A549 treated with dexamethasone at 1 μM for 4 hours (cell line): Measurements from ENCODE around the gene SLC35B2. TPM values are rescaled to one million over a fixed set of nuclear protein-coding genes. Genes with fewer than 3 reads are reported as not detected.

Experiments
- total RNA-seq: library from RNA; stranded (reverse); fragments of 200-300 nt; extraction: Qiagen RNA extraction; gene quantifications from 5 replicates; pipeline ENCODE4 v1.2.3, GENCODE V29; 2022

Gene SLC35B2, protein sequence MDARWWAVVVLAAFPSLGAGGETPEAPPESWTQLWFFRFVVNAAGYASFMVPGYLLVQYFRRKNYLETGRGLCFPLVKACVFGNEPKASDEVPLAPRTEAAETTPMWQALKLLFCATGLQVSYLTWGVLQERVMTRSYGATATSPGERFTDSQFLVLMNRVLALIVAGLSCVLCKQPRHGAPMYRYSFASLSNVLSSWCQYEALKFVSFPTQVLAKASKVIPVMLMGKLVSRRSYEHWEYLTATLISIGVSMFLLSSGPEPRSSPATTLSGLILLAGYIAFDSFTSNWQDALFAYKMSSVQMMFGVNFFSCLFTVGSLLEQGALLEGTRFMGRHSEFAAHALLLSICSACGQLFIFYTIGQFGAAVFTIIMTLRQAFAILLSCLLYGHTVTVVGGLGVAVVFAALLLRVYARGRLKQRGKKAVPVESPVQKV
- total RNA-seq = 51.2 to 63.5 TPM (median 59.5 TPM) in 5 replicates

DNA sequence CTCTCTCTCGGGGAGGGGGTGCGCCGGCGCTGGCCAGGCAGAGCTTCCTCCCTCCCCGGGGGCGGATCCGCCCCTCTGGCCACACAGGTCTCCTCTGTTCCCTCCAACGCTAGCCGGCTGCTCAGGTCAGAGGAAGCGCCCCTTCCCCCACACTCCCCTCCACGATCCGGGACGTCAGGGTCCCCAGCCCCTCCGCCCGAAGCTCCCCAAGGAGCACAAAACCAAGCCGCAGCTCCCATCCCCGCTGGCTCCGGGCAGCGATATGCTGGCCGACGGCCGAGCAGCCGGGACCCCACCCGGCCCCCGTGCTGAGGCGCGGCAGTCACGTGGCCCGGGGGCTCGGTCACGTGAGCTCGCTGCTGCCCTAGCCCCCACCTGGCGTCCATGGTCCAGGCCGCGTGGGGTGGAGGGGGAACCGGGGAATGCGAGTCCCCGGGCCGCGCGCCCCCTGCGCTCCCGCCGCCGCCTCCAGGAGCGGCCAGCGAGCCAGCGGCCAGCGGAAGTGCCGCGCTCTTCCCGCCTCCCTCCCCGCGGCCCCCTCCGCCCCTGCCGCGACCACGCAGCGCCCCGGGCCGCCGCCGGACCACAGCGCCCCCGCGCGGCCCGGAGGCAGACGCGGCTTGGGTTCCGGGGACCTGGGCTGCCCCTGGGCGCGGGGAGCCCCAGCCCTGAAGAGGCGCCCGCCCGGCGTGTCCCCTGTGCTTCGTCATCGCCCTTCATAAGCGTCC is at the start of gene SLC35B2:
TSS of gene SLC35B2 (minus strand) at position 504 of the 728 bp plus-strand sequence. CDS start at position 386, 118 bp downstream.

DNA sequence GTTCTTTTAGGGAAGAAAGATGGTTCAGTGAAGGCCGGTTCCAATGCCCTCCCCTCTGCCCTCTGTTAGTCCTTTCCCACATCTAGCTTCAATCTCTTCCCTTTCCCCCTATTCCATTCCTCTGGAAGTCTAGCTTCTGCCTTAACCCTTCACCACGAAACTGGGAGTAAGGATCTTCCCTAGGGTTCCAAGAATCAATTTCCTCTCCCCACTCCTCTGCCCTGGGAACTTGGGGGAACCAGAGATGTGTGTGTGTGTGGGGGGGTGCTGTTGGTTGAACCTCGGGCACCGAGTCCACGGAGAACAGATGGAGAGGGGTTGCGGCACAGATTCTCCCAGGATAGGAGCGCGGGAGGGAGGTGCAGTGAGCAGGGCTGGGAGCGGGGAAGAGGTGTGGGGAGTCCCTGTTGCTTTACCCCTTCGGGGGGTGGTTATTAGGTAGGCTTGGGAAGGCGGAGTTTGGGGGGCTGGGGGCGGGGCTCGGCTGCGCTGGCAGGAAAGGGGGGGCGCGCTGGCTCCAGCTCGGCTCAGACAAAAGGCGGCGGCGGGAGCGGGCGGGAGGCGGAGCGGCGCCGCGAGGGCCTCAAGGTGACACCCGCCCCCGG is 12.7 kb upstream of the SLC35B2 start, which contains the start of gene TMEM151B:
TSS of gene TMEM151B (plus strand) at position 530 of the 605 bp plus-strand sequence. CDS start 293 bp downstream, outside the sequence.

DNA sequence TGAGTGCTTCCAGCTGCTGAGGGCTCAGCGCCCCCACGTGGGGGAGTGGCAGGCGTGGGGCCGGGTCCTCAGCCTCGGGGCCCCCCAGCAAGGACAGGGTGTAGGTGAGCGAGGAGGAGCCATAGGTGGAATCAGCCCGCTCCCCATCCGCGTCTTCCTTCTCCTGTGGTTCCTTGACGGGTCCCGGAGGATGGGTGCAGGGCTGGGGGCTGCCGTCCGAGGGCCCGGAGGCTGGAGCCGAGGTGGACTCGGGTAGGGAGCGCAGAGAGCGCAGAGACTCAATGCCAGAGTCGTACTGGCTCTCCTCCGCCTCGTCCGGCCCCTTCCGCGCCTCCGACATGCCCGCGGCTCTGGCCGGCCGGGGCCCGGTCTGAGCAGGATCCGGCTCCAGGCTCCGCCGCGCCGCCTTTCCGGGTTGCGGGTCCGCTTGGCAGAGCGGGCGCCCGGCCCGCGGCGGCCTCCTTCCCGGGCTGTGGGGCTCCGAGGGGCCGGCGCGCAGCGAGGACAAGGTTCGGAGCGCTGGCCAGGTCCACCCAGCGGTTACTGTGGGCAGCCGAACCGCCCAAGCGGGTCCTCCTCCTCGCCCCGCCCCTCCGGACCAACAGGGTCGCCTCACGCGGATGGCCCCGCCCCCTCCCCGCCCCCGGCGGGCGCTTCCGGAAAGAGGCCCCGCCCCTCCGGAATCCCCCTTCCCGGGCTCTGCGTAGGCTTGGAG is 7.8 kb upstream of the SLC35B2 start, which contains the start of gene NFKBIE:
TSS of gene NFKBIE (minus strand) at position 545 of the 715 bp plus-strand sequence. CDS start at position 340, 205 bp downstream.

DNA sequence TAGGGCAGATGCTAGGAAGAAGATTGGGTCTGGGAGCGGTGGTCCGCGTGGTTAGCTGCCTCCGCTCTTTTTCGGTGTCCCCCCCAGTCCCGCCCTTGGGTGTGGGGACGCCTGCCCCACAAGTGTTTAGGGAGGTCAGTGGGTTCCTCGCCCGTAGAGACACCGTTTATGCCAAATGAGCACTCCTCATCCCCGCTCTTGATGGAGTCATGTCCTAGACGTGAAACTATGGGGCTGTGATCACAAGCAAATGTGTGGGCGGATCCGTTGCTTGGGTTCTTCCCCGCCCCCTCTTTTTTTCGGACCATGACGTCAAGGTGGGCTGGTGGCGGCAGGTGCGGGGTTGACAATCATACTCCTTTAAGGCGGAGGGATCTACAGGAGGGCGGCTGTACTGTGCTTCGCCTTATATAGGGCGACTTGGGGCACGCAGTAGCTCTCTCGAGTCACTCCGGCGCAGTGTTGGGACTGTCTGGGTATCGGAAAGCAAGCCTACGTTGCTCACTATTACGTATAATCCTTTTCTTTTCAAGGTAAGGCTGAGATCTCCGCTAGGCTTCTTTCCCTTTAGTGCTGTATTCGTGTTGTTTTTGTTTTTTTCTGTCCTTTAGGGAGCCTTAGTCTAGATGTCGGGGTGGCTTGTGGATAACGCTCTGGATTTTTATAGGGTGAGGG is 10.5 kb downstream of the SLC35B2 start, which contains the start of gene HSP90AB1:
TSS of gene HSP90AB1 (plus strand) at position 439 of the 675 bp plus-strand sequence. CDS start 1,529 bp downstream, outside the sequence.

DNA sequence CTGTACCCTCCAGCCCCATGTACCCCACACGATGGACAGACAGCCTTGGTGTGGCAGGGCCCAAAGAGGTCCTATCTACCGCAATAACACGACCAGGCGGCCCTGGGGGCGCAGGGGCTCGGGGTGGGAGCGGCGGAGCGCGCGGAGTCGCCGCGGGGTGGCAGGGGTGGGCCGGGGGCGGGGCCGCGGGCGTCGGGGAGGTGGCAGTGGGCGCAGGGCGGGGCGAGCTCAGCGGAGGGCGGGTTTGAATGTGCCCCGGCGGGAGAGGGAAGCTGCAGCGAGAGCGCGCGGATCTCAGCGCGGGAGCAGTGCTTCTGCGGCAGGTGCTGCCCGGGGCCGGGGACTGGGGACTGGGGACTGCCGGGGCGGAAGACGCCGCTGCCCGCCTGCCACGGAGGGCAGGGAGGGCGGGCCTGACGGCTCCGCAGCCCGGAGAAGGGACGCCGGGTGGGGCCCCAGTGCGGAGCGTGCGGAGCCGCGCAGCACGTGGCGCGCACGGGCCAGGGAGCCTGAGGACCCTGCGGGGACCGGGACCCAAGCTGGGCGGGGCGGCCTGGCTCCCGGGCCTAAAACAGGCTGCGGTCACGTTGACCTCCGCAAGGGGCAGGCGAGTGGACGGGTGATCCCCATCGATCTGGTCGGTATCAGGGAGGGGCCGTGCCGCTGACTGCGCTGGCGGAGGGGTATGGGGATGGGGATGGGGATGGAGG is 33.9 kb downstream of the SLC35B2 start, which contains the start of gene SLC29A1:
TSS of gene SLC29A1 (plus strand) at position 277 of the 710 bp plus-strand sequence. CDS start 3,719 bp downstream, outside the sequence.

DNA sequence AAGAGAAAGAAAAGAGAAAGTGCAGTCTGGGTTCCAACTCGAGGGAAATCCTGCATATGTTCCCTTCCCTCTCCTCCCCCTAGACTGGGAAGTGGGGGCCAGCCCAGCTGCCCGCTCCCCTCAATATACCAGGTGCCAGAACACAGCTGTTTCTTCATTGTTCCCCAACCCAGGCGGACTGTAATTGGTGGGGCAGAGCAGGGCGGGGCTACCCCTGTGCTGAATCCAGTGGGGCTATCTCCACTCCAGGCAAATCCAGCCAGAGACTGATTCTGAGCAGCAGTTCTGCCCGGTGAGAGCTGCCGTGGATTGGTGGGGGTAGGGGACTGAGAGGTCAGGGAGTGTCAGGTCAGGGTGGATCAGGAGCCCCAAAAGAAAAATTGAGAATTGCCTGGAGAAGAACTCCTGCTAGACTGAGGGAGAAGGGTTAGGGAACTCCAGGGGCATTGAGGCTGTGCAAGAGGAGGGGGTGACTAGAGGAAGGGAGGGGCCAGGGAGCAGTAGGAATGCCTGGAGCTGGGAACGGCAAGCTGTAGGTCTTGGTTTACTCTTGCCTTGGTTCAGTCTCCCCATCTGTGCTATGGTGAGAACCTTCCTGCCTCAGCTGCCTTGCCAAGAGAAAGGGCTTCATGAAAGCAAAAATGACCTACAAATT is 40.5 kb downstream of the SLC35B2 start, which contains the start of gene MYMX:
TSS of gene MYMX (plus strand) at position 250 of the 655 bp plus-strand sequence. CDS start 546 bp downstream, outside the sequence.

Other genes with a start within 250 kb of the SLC35B2 start
- 54.0 to 64.0 TPM (median 61.6 TPM) in 5 replicates for gene MRPL14, start 130.1 kb downstream of the SLC35B2 start, total RNA-seq
- gene TMEM63B, start 130.0 kb downstream of the SLC35B2 start, total RNA-seq = 10.3 to 16.8 TPM (median 16.0 TPM) in 5 replicates
- gene CAPN11, start 98.7 kb downstream of the SLC35B2 start, total RNA-seq = not detected in 5 replicates
- not detected in 5 replicates for gene MYMX, start 40.6 kb downstream of the SLC35B2 start, total RNA-seq
- gene SLC29A1, start 33.9 kb downstream of the SLC35B2 start, total RNA-seq = 36.0 to 55.2 TPM (median 51.3 TPM) in 5 replicates
- gene HSP90AB1, start 10.4 kb downstream of the SLC35B2 start, total RNA-seq = 1,087 to 1,237 TPM (median 1,168 TPM) in 5 replicates
- gene NFKBIE, start 8.0 kb upstream of the SLC35B2 start, total RNA-seq = 6.0 to 7.1 TPM (median 6.1 TPM) in 5 replicates
- 0.06 to 0.17 TPM (median 0.14 TPM) in 5 replicates for gene TMEM151B, start 12.9 kb upstream of the SLC35B2 start, total RNA-seq
- gene AARS2, start 55.8 kb upstream of the SLC35B2 start, total RNA-seq = 5.2 to 8.1 TPM (median 6.9 TPM) in 5 replicates
- gene SPATS1, start 85.1 kb upstream of the SLC35B2 start, total RNA-seq = not detected in 5 replicates
- 13.4 to 16.1 TPM (median 15.4 TPM) in 5 replicates for gene CDC5L, start 130.2 kb upstream of the SLC35B2 start, total RNA-seq